GM12878 (cell line): ENCODE measurements around the gene PPT2. TPM values are rescaled to one million over a fixed set of nuclear protein-coding genes. Genes with fewer than 3 reads are reported as not detected.

ENCODE experiments used
- ATAC-seq: fragments of 200-7000 bp; cut with Tn5 transposase; 3 replicates; pipeline ENCODE4 v1.9.1; 2020; ENCODE audit warnings: mild to moderate bottlenecking, moderate library complexity
- BruUV-seq: library from RNA; stranded (reverse); fragments of 400-500 nt; replicated peaks from 2 replicates; lab custom pipeline; 2021; lab: Mats Ljungman, UMichigan
- CTCF ChIA-PET: fragments of 300-600 bp; sonication (Branson Sonifier 250); formaldehyde crosslinking; extraction: SDS; loops from one replicate; lab custom pipeline; 2021; ENCODE audit warnings: inconsistent platforms; lab: Yijun Ruan, JAX
- POLR2A ChIA-PET: fragments of 350-600 bp; formaldehyde crosslinking; extraction: SDS; loops from one replicate; lab custom pipeline; 2021; ENCODE audit warnings: inconsistent platforms; lab: Charles Lee
- RAD21 ChIA-PET: fragments of 300-600 bp; sonication (Branson Sonifier 250); formaldehyde crosslinking; loops from one replicate; lab custom pipeline; 2023; ENCODE audit warnings: antibody characterized with exemption; ENCODE audit not compliant: unreplicated experiment; lab: Charles Lee
- SMC1A ChIA-PET: fragments of 300-600 bp; sonication (Branson Sonifier 250); formaldehyde crosslinking; loops from one replicate; lab custom pipeline; 2023; ENCODE audit not compliant: unreplicated experiment, uncharacterized antibody; lab: Charles Lee
- DNase-seq: peaks from one replicate; pipeline ENCODE4 v3.0.0-alpha.2; 2011; ENCODE audit warnings: low read depth, low spot score
- FAIRE-seq: peaks from 3 replicates; lab custom pipeline; 2011; peaks lifted over from hg19 to GRCh38; lab: Jason Lieb, UNC
- H2AFZ ChIP-seq: 2 replicates; pipeline ENCODE4 v1.6.0; 2011; ENCODE audit warnings: low read depth, low read length, control low read depth; ENCODE audit not compliant: control insufficient read depth
- H3K27ac ChIP-seq: 2 replicates; pipeline ENCODE4 v1.5.1; 2011; ENCODE audit warnings: control low read depth; ENCODE audit not compliant: control insufficient read depth, insufficient read depth
- H3K27me3 ChIP-seq, 2 experiments: replicated peaks in 1 of 2; 2 replicates each; pipeline versions ENCODE4 v1.6.0 to v1.6.1; 2011; ENCODE audit warnings: low read length in 1 of 2; ENCODE audit not compliant: control insufficient read depth in 2 of 2, insufficient read depth in 2 of 2
- H3K36me3 ChIP-seq, 2 experiments: 2 replicates each; pipeline ENCODE4 v1.5.1; 2011; ENCODE audit warnings: low read length in 1 of 2; ENCODE audit not compliant: control insufficient read depth in 2 of 2, insufficient read depth in 2 of 2
- H3K4me1 ChIP-seq: 2 replicates; pipeline ENCODE4 v1.6.1; 2011; ENCODE audit warnings: mild to moderate bottlenecking, low read length, moderate library complexity, mixed read lengths; ENCODE audit not compliant: control insufficient read depth, insufficient read depth
- H3K4me2 ChIP-seq: 2 replicates; pipeline ENCODE4 v1.6.0; 2011; ENCODE audit warnings: control low read depth; ENCODE audit not compliant: control insufficient read depth, insufficient read depth
- H3K4me3 ChIP-seq: fragments of 200-600 bp; sonication (generic); 2 replicates; pipeline ENCODE4 v1.5.1; 2016
- H3K79me2 ChIP-seq: 2 replicates; pipeline ENCODE4 v1.6.0; 2011; ENCODE audit warnings: low read length; ENCODE audit not compliant: control insufficient read depth, insufficient read depth
- H3K9ac ChIP-seq: 2 replicates; pipeline ENCODE4 v1.8.0; 2011; ENCODE audit warnings: low read length, control low read depth, mixed read lengths; ENCODE audit not compliant: control insufficient read depth, insufficient read depth
- H3K9me3 ChIP-seq: replicated peaks from 3 replicates; pipeline ENCODE4 v1.5.1; 2011; ENCODE audit warnings: mild to moderate bottlenecking, low read length; ENCODE audit not compliant: control insufficient read depth, insufficient read depth
- H4K20me1 ChIP-seq: 2 replicates; pipeline ENCODE4 v1.6.0; 2011; ENCODE audit not compliant: control insufficient read depth, insufficient read depth
- HDAC2 ChIP-seq: fragments of 200-600 bp; sonication (generic); IDR thresholded peaks from 2 replicates; pipeline ENCODE4 v1.6.1; 2017
- REST ChIP-seq: IDR thresholded peaks from 2 replicates; pipeline ENCODE4 v1.6.1; 2012; ENCODE audit warnings: mild to moderate bottlenecking, low read depth, low read length
- ZBTB40 ChIP-seq: fragments of 450-650 bp; IDR thresholded peaks from 2 replicates; pipeline ENCODE4 v1.6.1; 2016; ENCODE audit warnings: mild to moderate bottlenecking, moderate library complexity, borderline replicate concordance
- WGBS: methylation state at CpG from one replicate; pipeline ENCODE4 v1.1.6; 2016; ENCODE audit warnings: low lambda C conversion rate; ENCODE audit not compliant: insufficient replicate concordance, insufficient coverage; ENCODE audit errors: missing lambda C conversion rate; 5-methylcytosine and 5-hydroxymethylcytosine counted together
- in situ Hi-C: fragments of 300-500 bp; cut with MboI; formaldehyde crosslinking; loops from 9 replicates; pipeline ENCODE4 v1.14.3; 2018; ENCODE audit warnings: mixed read lengths
- intact Hi-C: fragments of 100-400 bp; cut with micrococcal nuclease; formaldehyde crosslinking; loops from one replicate; pipeline ENCODE4 v1.14.2; 2022; ENCODE audit not compliant: unreplicated experiment
- polyA plus RNA-seq, 11 experiments: library from polyadenylated mRNA; depleted of rRNA in 4 of 11; unstranded in 6 of 11; stranded (reverse) in 5 of 11; fragments of >200 nt; fragmentation: Nextera tagmentation in 4 of 11; fragmentation: Illumina TruSeq in 1 of 11; extraction: Ambion mirVana in 4 of 11; extraction: Trizol in 1 of 11; gene quantifications; 1 replicate in 1 of 11; 2 replicates in 10 of 11; pipeline versions ENCODE4 v1.2.1 to v1.2.3, GENCODE V29; 2011 to 2016; ENCODE audit warnings: inconsistent platforms in 2 of 11, missing spikeins in 2 of 11, low read depth in 1 of 11
- total RNA-seq, 4 experiments: library from RNA; depleted of rRNA in 3 of 4; stranded (reverse); fragments of >200 nt in 3 of 4; fragmentation: Illumina TruSeq in 1 of 4; extraction: Trizol in 1 of 4; gene quantifications; 2 replicates each; pipeline versions ENCODE4 v1.2.1 to v1.2.3, GENCODE V29; 2013 to 2021

Gene PPT2
- total and polyA plus RNA-seq, 10 of the 15 experiments (the other 5 are each of a cell fraction or from before 2014, with no cell fraction given) = 1.3 to 25.5 (median 5.5) TPM

- ATAC-seq (no peak), FAIRE-seq (no peak), DNase-seq (no peak)
- Histone ChIP-seq H3K36me3 (no peaks in the 10 kb centered on the region), H3K4me3 (no peak overlapping the region), H3K9me3 (no peaks in the 10 kb centered on the region), H4K20me1 (no peaks in the 10 kb centered on the region), H2AFZ (no peak overlapping the region), H3K4me1 (no peaks in the 10 kb centered on the region), H3K4me2 (no peak overlapping the region), H3K9ac (no peak overlapping the region), H3K27ac (no peak overlapping the region), H3K27me3 (peaks cover 0 to 4% of the 10 kb centered on the region in 2 experiments; a peak in 2 of 4 replicates), H3K79me2 (no peaks in the 10 kb centered on the region)
- intact Hi-C loops (no loop called here), in situ Hi-C loops (no loop called here)
- WGBS = 82% methylated on average over 4 of the region's 4 CpGs
- RAD21 ChIA-PET = no interaction called here
- TF ChIP-seq REST (peak; percentile 88), HDAC2 (no peak), ZBTB40 (0 out of 2 replicates have a peak, but pooled peaks have one; percentile 15)
- POLR2A ChIA-PET = no interaction called here
- no TSS peak for BruUV-seq
- SMC1A ChIA-PET = no interaction called here
- CTCF ChIA-PET = no interaction called here
Measured at GRCh38 chr6:32105433-32105832, 48.5 kb upstream of the PPT2 start.
